HG03139 (cell line): ENCODE measurements around the gene ANGPTL8.

Experiments used
- ATAC-seq: cut with Tn5 transposase; IDR thresholded peaks from one replicate; pipeline ENCODE4 v1.9.1; 2021; ENCODE audit not compliant: unreplicated experiment

ANGPTL8 gene

GRCh38 chr19:11286312-11286974 lies 47.0 kb downstream of the ANGPTL8 start:
- ATAC-seq: no peak

- ATAC-seq: no peak
Measured at GRCh38 chr19:11288349-11288748, 48.9 kb downstream of the ANGPTL8 start.

GRCh38 chr19:11290256-11290655 lies 50.8 kb downstream of the ANGPTL8 start:
- ATAC-seq: no peak

GRCh38 chr19:11291415-11291814 lies 52.0 kb downstream of the ANGPTL8 start:
- ATAC-seq: no peak
